ENCODE measurements around the gene C9orf85. TPM values are rescaled to one million over a fixed set of nuclear protein-coding genes. Genes with fewer than 3 reads are reported as not detected.
"Not testable (repeated sequence)": the region's sequence is repeated elsewhere in the genome, so short reads cannot be mapped to it uniquely, and the experiment has no call there.

Gene C9orf85
- total and polyA plus RNA-seq, 7 donors: 8.8 to 40.0 (median 13.3) TPM

GRCh38 chr9:71962328-71962727 is 50.9 kb downstream of the C9orf85 start:
- Histone ChIP-seq H3K27ac (no peak overlapping the region), H3K4me3 (no peak overlapping the region), H3K27me3 (no peaks in the 10 kb centered on the region), H3K36me3 (peaks cover 0 to 10% (median 0%) of the 10 kb centered on the region in 4 donors), H3K4me1 (no peaks in the 10 kb centered on the region), H3K9me3 (no peaks in the 10 kb centered on the region)
- intact Hi-C loops (cut with DNase I): no loop called here
- no peak for DNase-seq
- 28 to 69% methylated on average over 4 of the region's 4 CpGs for WGBS, 2 donors
- no peak for TF ChIP-seq POLR2A (IDR thresholded peaks at IDR 0.05)
- TF ChIP-seq CTCF (IDR thresholded peaks at IDR 0.05): no peak
- no peak for TF ChIP-seq EP300 (IDR thresholded peaks at IDR 0.05)
- TF ChIP-seq POLR2AphosphoS5 (IDR thresholded peaks at IDR 0.05): no peak

- H3K9me3 ChIP-seq; H3K4me1 ChIP-seq; intact Hi-C loops (cut with DNase I); H3K27me3 ChIP-seq; DNase-seq; H3K4me3 ChIP-seq; H3K27ac ChIP-seq: not testable (repeated sequence)
- peaks cover 0 to 10% (median 0%) of the 10 kb centered on the region in 4 donors for H3K36me3 ChIP-seq
- WGBS, 2 donors: 92 to 94% methylated on average over 29 of the region's 29 CpGs
Observed at GRCh38 chr9:71963471-71963996, 52.1 kb downstream of the C9orf85 start.

GRCh38 chr9:71965403-71965802 is 54.0 kb downstream of the C9orf85 start:
- H3K9me3 ChIP-seq: peaks cover 0 to 5% (median 0%) of the 10 kb centered on the region in 4 donors
- WGBS, 2 donors: 98% methylated on average over 1 of the region's 1 CpG
- H3K36me3 ChIP-seq: peaks cover 0 to 10% (median 0%) of the 10 kb centered on the region in 4 donors
- no peak overlapping the region for H3K27ac ChIP-seq
- no peaks in the 10 kb centered on the region for H3K4me1 ChIP-seq
- DNase-seq: no peak
- no peak for TF ChIP-seq EP300 (IDR thresholded peaks at IDR 0.05)
- H3K4me3 ChIP-seq: no peak overlapping the region
- intact Hi-C loops (cut with DNase I): no loop called here
- no peaks in the 10 kb centered on the region for H3K27me3 ChIP-seq

GRCh38 chr9:71966601-71967000 is 55.2 kb downstream of the C9orf85 start:
- no peak for DNase-seq
- Histone ChIP-seq H3K4me1 (no peaks in the 10 kb centered on the region), H3K36me3 (peaks cover 0 to 10% (median 0%) of the 10 kb centered on the region in 4 donors), H3K4me3 (no peak overlapping the region), H3K9me3 (peaks cover 0 to 5% (median 0%) of the 10 kb centered on the region in 4 donors), H3K27me3 (no peaks in the 10 kb centered on the region), H3K27ac (no peak overlapping the region)
- intact Hi-C loops (cut with DNase I): no loop called here
- no peak for TF ChIP-seq EP300 (IDR thresholded peaks at IDR 0.05)
- TF ChIP-seq POLR2A (IDR thresholded peaks at IDR 0.05): no peak
- TF ChIP-seq CTCF (IDR thresholded peaks at IDR 0.05): no peak
- TF ChIP-seq POLR2AphosphoS5 (IDR thresholded peaks at IDR 0.05): no peak
- 67 to 72% methylated on average over 5 of the region's 5 CpGs for WGBS, 2 donors

- Histone ChIP-seq H3K36me3 (peaks cover 0 to 20% (median 0%) of the 10 kb centered on the region in 4 donors), H3K4me1 (no peaks in the 10 kb centered on the region), H3K27ac (no peak overlapping the region), H3K4me3 (no peak overlapping the region), H3K27me3 (no peaks in the 10 kb centered on the region), H3K9me3 (peaks cover 0 to 5% (median 0%) of the 10 kb centered on the region in 4 donors)
- WGBS, 2 donors: 87% methylated on average over 10 of the region's 10 CpGs
- DNase-seq: no peak
- TF ChIP-seq POLR2A (IDR thresholded peaks at IDR 0.05): no peak
- TF ChIP-seq CTCF (IDR thresholded peaks at IDR 0.05): no peak
- TF ChIP-seq POLR2AphosphoS5 (IDR thresholded peaks at IDR 0.05): no peak
- no peak for TF ChIP-seq EP300 (IDR thresholded peaks at IDR 0.05)
- intact Hi-C loops (cut with DNase I): no loop called here
Observed at GRCh38 chr9:71968541-71969090, 57.2 kb downstream of the C9orf85 start.

GRCh38 chr9:71975833-71976232 is 64.4 kb downstream of the C9orf85 start:
- Histone ChIP-seq H3K9me3 (no peaks in the 10 kb centered on the region), H3K27ac (no peak overlapping the region), H3K4me1 (peaks cover 0 to 7% (median under 1%) of the 10 kb centered on the region in 4 donors), H3K27me3 (no peaks in the 10 kb centered on the region), H3K36me3 (peaks cover 0 to 20% (median 0%) of the 10 kb centered on the region in 4 donors), H3K4me3 (no peak overlapping the region)
- intact Hi-C loops (cut with DNase I): no loop called here
- no peak for DNase-seq
- TF ChIP-seq POLR2A (IDR thresholded peaks at IDR 0.05) (no peak), CTCF (IDR thresholded peaks at IDR 0.05) (no peak), EP300 (IDR thresholded peaks at IDR 0.05) (no peak), POLR2AphosphoS5 (IDR thresholded peaks at IDR 0.05) (no peak)
